ENCODE data around the gene YIPF5.

The YIPF5 gene

GRCh38 chr5:144134194-144134826, 36.1 kb downstream of the YIPF5 start:
- no peak overlapping the region for H3K4me3 ChIP-seq (replicated peaks in 1 of 2; ENCODE audit: low read depth in 2 of 2, low read length in 2 of 2)
- DNase-seq (ENCODE audit: low read depth in 2 of 2), result no peak
- no peak for TF ChIP-seq CTCF (IDR thresholded peaks at IDR 0.05; ENCODE audit: low read depth, low read length)

- no peak for TF ChIP-seq CTCF (IDR thresholded peaks at IDR 0.05; ENCODE audit: low read depth, low read length)
- no peak overlapping the region for H3K4me3 ChIP-seq (replicated peaks in 1 of 2; ENCODE audit: low read depth in 2 of 2, low read length in 2 of 2)
- DNase-seq (ENCODE audit: low read depth in 2 of 2), result no peak
These were observed 37.3 kb downstream of the YIPF5 start for GRCh38 chr5:144133050-144133633.

GRCh38 chr5:144131261-144131660, 39.2 kb downstream of the YIPF5 start:
- no peak overlapping the region for H3K4me3 ChIP-seq (replicated peaks in 1 of 2; ENCODE audit: low read depth in 2 of 2, low read length in 2 of 2)
- no peak for DNase-seq (ENCODE audit: low read depth in 2 of 2)
- no peak for TF ChIP-seq CTCF (IDR thresholded peaks at IDR 0.05; ENCODE audit: low read depth, low read length)

- no peak for DNase-seq (ENCODE audit: low read depth in 2 of 2)
- H3K4me3 ChIP-seq (replicated peaks in 1 of 2; ENCODE audit: low read depth in 2 of 2, low read length in 2 of 2), result no peak overlapping the region
- no peak for TF ChIP-seq CTCF (IDR thresholded peaks at IDR 0.05; ENCODE audit: low read depth, low read length)
These were observed 40.2 kb downstream of the YIPF5 start for GRCh38 chr5:144130306-144130705.

- H3K4me3 ChIP-seq (replicated peaks in 1 of 2; ENCODE audit: low read depth in 2 of 2, low read length in 2 of 2), result no peak overlapping the region
- TF ChIP-seq CTCF (IDR thresholded peaks at IDR 0.05; ENCODE audit: low read depth, low read length), result no peak
These were observed 41.6 kb downstream of the YIPF5 start for GRCh38 chr5:144128844-144129243.

GRCh38 chr5:144126707-144127106, 43.8 kb downstream of the YIPF5 start:
- TF ChIP-seq CTCF (IDR thresholded peaks at IDR 0.05; ENCODE audit: low read depth, low read length), result no peak
- no peak overlapping the region for H3K4me3 ChIP-seq (replicated peaks in 1 of 2; ENCODE audit: low read depth in 2 of 2, low read length in 2 of 2)
- DNase-seq (ENCODE audit: low read depth in 2 of 2), result no peak

More at GRCh38 chr5:144128844-144129243, 41.6 kb downstream of the YIPF5 start:
- DNase-seq (ENCODE audit: low read depth in 2 of 2), result no peak

Measured in cardiac fibroblast (primary cell).